WTC11 (cell line): ENCODE results near the gene LILRB3. TPM values are rescaled to one million over a fixed set of nuclear protein-coding genes. Genes with fewer than 3 reads are reported as not detected.
A peak's percentile ranks its signal among the peaks of the same experiment; 100 is the strongest.

ENCODE experiments used
- ATAC-seq: fragments of 200-7000 bp; cut with Tn5 transposase; 2 replicates; pipeline ENCODE4 v1.10.0; 2021; ENCODE audit warnings: mild to moderate bottlenecking, moderate library complexity
- CTCF ChIA-PET: fragments of 300-600 bp; sonication (Branson Sonifier 250); formaldehyde crosslinking; loops from one replicate; lab custom pipeline; 2021; ENCODE audit warnings: antibody characterized with exemption; lab: Charles Lee
- POLR2A ChIA-PET: fragments of 350-600 bp; sonication (Branson Sonifier 250); formaldehyde crosslinking; loops from one replicate; lab custom pipeline; 2021; ENCODE audit warnings: antibody characterized with exemption; lab: Charles Lee
- DNase-seq: peaks from one replicate; pipeline ENCODE4 v3.0.0; 2021; ENCODE audit warnings: low spot score
- H3K27ac Mint-ChIP-seq: 2 replicates; pipeline ENCODE4 v1.8.0; 2021; ENCODE audit warnings: mixed read lengths
- H3K27me3 Mint-ChIP-seq: 2 replicates; pipeline ENCODE4 v1.8.0; 2021; ENCODE audit warnings: low read depth, mild to moderate bottlenecking, moderate library complexity, mixed read lengths
- H3K36me3 Mint-ChIP-seq: 2 replicates; pipeline ENCODE4 v1.8.0; 2021; ENCODE audit warnings: mixed read lengths
- H3K4me1 Mint-ChIP-seq: 2 replicates; pipeline ENCODE4 v1.8.0; 2022; ENCODE audit warnings: mixed read lengths
- H3K4me3 Mint-ChIP-seq: 2 replicates; pipeline ENCODE4 v1.8.0; 2021; ENCODE audit warnings: mild to moderate bottlenecking, moderate library complexity, mixed read lengths
- H3K9me3 Mint-ChIP-seq: 2 replicates; pipeline ENCODE4 v1.8.0; 2021; ENCODE audit warnings: mixed read lengths
- ELF4 ChIP-seq: sonication (generic); formaldehyde crosslinking; IDR thresholded peaks from 2 replicates; pipeline ENCODE4 v1.8.1; 2022; ENCODE audit warnings: low read depth, mild to moderate bottlenecking, moderate library complexity, missing genetic modification reagents
- FOXJ3 ChIP-seq: sonication (generic); formaldehyde crosslinking; IDR thresholded peaks from 2 replicates; pipeline ENCODE4 v1.9.0; 2021; ENCODE audit warnings: missing genetic modification reagents, mild to moderate bottlenecking, borderline replicate concordance
- GABPB1 ChIP-seq: sonication (generic); formaldehyde crosslinking; IDR thresholded peaks from 2 replicates; pipeline ENCODE4 v1.8.1; 2023; ENCODE audit warnings: mild to moderate bottlenecking, missing genetic modification reagents
- RORB ChIP-seq: fragments of 250-450 bp; sonication (Bioruptor Pico); IDR thresholded peaks from 2 replicates; pipeline ENCODE4 v1.9.0; 2021; ENCODE audit warnings: mild to moderate bottlenecking
- SMAD3 ChIP-seq: sonication (generic); formaldehyde crosslinking; IDR thresholded peaks from 2 replicates; pipeline ENCODE4 v1.8.0; 2022; ENCODE audit warnings: missing genetic modification reagents, mild to moderate bottlenecking, borderline replicate concordance
- TEAD1 ChIP-seq: sonication (generic); formaldehyde crosslinking; IDR thresholded peaks from 2 replicates; pipeline ENCODE4 v1.8.0; 2022; ENCODE audit warnings: mild to moderate bottlenecking, missing genetic modification reagents
- TP53 ChIP-seq: sonication (generic); formaldehyde crosslinking; IDR thresholded peaks from 2 replicates; pipeline ENCODE4 v1.8.1; 2023; ENCODE audit warnings: mild to moderate bottlenecking, missing genetic modification reagents
- ZNF138 ChIP-seq: sonication (generic); formaldehyde crosslinking; conservative IDR thresholded peaks from 2 replicates; pipeline ENCODE4 v1.8.1; 2022; ENCODE audit warnings: mild to moderate bottlenecking, moderate library complexity, missing genetic modification reagents
- ZNF219 ChIP-seq: sonication (generic); formaldehyde crosslinking; IDR thresholded peaks from 2 replicates; pipeline ENCODE4 v1.8.0; 2023; ENCODE audit warnings: missing genetic modification reagents, mild to moderate bottlenecking, borderline replicate concordance
- ZNF232 ChIP-seq: sonication (generic); formaldehyde crosslinking; IDR thresholded peaks from 2 replicates; pipeline ENCODE4 v1.8.0; 2022; ENCODE audit warnings: mild to moderate bottlenecking, missing genetic modification reagents
- total RNA-seq: library from RNA; stranded (reverse); gene quantifications from 3 replicates; pipeline ENCODE4 v1.2.3, GENCODE V29; 2021
- TF ChIP-seq, protein P1 (sequence below): fragments of 200-600 bp; IDR thresholded peaks from 2 replicates; pipeline ENCODE4 v1.8.0; 2022; ENCODE audit warnings: antibody characterized with exemption
- TF ChIP-seq, protein P2 (sequence below): sonication (generic); formaldehyde crosslinking; IDR thresholded peaks from 2 replicates; pipeline ENCODE4 v1.8.1; 2022; ENCODE audit warnings: mild to moderate bottlenecking, moderate library complexity, missing genetic modification reagents
- TF ChIP-seq, protein P3 (sequence below): sonication (generic); formaldehyde crosslinking; IDR thresholded peaks from 2 replicates; pipeline ENCODE4 v1.8.1; 2023; ENCODE audit warnings: mild to moderate bottlenecking, missing genetic modification reagents, moderate library complexity
- TF ChIP-seq, protein P4 (sequence below): fragments of 250-450 bp; sonication (Bioruptor Pico); IDR thresholded peaks from 2 replicates; pipeline ENCODE4 v1.9.0; 2021; ENCODE audit warnings: mild to moderate bottlenecking
- TF ChIP-seq, protein P5 (sequence below): sonication (generic); formaldehyde crosslinking; IDR thresholded peaks from 2 replicates; pipeline ENCODE4 v1.8.0; 2022; ENCODE audit warnings: mild to moderate bottlenecking, missing genetic modification reagents
- TF ChIP-seq, protein P6 (sequence below): sonication (generic); formaldehyde crosslinking; IDR thresholded peaks from 2 replicates; pipeline ENCODE4 v1.8.1; 2023; ENCODE audit warnings: mild to moderate bottlenecking, missing genetic modification reagents
- TF ChIP-seq, protein P7 (sequence below): sonication (generic); formaldehyde crosslinking; IDR thresholded peaks from 2 replicates; pipeline ENCODE4 v1.8.0; 2022; ENCODE audit warnings: mild to moderate bottlenecking, missing genetic modification reagents
- TF ChIP-seq, protein P8 (sequence below): sonication (generic); formaldehyde crosslinking; IDR thresholded peaks from 2 replicates; pipeline ENCODE4 v1.8.1; 2022; ENCODE audit warnings: missing genetic modification reagents, borderline replicate concordance

Gene LILRB3
- total RNA-seq, 1 experiment from 2014 or later, result not detected

DNA sequence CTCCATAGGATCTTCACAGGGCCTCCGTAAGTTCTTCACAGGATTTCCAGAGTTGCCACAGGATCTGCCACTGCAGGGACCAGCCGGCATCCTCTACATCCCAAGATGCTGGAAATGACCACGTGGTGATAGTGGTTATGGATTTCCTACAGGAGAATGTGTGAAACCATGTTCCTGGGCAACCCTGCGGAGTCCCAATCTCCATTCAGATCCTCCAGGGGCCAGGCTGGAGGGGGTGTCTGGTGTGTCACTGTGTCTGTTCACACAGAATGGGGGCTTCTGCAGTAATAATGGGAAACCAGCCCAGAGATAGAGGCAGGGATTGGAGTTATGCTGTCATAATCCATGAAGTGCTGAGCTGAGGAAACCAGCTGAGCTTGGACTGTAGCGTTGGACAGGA is 11.1 kb upstream of the LILRB3 start (continued):
- TF ChIP-seq, protein P1, sequence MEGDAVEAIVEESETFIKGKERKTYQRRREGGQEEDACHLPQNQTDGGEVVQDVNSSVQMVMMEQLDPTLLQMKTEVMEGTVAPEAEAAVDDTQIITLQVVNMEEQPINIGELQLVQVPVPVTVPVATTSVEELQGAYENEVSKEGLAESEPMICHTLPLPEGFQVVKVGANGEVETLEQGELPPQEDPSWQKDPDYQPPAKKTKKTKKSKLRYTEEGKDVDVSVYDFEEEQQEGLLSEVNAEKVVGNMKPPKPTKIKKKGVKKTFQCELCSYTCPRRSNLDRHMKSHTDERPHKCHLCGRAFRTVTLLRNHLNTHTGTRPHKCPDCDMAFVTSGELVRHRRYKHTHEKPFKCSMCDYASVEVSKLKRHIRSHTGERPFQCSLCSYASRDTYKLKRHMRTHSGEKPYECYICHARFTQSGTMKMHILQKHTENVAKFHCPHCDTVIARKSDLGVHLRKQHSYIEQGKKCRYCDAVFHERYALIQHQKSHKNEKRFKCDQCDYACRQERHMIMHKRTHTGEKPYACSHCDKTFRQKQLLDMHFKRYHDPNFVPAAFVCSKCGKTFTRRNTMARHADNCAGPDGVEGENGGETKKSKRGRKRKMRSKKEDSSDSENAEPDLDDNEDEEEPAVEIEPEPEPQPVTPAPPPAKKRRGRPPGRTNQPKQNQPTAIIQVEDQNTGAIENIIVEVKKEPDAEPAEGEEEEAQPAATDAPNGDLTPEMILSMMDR, result no peak
- TF ChIP-seq, protein P2, sequence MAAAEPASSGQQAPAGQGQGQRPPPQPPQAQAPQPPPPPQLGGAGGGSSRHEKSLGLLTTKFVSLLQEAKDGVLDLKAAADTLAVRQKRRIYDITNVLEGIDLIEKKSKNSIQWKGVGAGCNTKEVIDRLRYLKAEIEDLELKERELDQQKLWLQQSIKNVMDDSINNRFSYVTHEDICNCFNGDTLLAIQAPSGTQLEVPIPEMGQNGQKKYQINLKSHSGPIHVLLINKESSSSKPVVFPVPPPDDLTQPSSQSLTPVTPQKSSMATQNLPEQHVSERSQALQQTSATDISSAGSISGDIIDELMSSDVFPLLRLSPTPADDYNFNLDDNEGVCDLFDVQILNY, result no peak
- TF ChIP-seq ZNF138 (CRISPR knock-in tag) (no peak), ELF4 (CRISPR knock-in tag) (no peak)
- TF ChIP-seq, protein P3, sequence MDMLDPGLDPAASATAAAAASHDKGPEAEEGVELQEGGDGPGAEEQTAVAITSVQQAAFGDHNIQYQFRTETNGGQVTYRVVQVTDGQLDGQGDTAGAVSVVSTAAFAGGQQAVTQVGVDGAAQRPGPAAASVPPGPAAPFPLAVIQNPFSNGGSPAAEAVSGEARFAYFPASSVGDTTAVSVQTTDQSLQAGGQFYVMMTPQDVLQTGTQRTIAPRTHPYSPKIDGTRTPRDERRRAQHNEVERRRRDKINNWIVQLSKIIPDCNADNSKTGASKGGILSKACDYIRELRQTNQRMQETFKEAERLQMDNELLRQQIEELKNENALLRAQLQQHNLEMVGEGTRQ (CRISPR knock-in tag), result no peak

DNA sequence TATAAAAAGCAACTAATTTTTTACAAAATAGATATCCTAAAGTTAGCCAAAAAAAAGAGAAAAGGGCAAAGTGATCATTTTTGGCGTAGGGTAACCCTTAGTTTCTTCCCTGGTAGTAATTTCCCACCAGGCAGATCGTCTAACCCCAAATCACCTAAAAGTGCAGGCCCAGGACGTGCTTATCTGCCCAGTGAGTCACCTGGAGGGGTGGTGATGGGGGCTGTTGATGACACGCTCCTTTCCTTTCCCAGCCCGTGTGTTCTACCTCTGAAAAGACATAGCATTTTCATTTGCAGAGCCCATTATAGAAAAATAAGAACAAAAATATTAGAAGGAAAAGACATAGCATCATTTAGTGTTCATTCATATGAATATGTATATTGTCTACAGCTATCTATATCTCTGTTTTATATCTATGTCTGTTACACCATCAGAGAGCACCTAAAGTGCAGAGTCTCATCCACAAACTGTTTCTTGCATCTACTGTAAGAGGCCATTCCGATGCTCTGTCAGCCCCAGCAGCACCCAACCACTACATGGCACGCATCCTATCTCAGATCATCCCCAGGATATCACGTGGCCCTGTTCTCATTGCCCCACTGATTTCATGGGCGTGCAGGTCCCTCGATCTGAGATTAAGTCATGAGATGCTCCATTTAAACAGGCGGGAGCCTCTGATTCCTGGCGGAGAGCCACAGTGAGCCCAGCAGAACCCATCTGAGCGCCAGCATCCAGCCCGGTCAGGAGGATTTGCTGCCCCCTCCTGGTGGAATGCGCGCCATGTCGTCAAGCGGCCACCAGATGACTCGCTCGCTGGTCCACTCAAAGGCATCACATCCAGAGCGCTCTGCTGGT is 8.5 kb upstream of the LILRB3 start:
- H3K27ac Mint-ChIP-seq, result no peak overlapping the region
- peaks cover 18% of the 10 kb centered on the region for H3K9me3 Mint-ChIP-seq
- ATAC-seq (peak; percentile 96), DNase-seq (peak; percentile 83)
- H3K27me3 Mint-ChIP-seq, result peaks cover 19% of the 10 kb centered on the region
- H3K36me3 Mint-ChIP-seq, result no peaks in the 10 kb centered on the region; the same call in 1 of the 2 replicates
- no peaks in the 10 kb centered on the region for H3K4me1 Mint-ChIP-seq
- ChIA-PET CTCF (interaction anchor here (1.3 kb wide), 3 partner anchors 35 to 51 kb away, joined by 3 to 4 read pairs (median 3); no protein-coding TSS in a partner anchor), POLR2A (no interaction called here)
- no peak overlapping the region for H3K4me3 Mint-ChIP-seq
- peak; percentile 28; the same call in 1 of the 2 replicates for TF ChIP-seq TEAD1 (CRISPR knock-in tag)
- TF ChIP-seq RORB (CRISPR knock-in tag), result no peak
- TF ChIP-seq, protein P4, sequence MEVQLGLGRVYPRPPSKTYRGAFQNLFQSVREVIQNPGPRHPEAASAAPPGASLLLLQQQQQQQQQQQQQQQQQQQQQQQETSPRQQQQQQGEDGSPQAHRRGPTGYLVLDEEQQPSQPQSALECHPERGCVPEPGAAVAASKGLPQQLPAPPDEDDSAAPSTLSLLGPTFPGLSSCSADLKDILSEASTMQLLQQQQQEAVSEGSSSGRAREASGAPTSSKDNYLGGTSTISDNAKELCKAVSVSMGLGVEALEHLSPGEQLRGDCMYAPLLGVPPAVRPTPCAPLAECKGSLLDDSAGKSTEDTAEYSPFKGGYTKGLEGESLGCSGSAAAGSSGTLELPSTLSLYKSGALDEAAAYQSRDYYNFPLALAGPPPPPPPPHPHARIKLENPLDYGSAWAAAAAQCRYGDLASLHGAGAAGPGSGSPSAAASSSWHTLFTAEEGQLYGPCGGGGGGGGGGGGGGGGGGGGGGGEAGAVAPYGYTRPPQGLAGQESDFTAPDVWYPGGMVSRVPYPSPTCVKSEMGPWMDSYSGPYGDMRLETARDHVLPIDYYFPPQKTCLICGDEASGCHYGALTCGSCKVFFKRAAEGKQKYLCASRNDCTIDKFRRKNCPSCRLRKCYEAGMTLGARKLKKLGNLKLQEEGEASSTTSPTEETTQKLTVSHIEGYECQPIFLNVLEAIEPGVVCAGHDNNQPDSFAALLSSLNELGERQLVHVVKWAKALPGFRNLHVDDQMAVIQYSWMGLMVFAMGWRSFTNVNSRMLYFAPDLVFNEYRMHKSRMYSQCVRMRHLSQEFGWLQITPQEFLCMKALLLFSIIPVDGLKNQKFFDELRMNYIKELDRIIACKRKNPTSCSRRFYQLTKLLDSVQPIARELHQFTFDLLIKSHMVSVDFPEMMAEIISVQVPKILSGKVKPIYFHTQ (CRISPR knock-in tag), result no peak
- TF ChIP-seq, protein P5, sequence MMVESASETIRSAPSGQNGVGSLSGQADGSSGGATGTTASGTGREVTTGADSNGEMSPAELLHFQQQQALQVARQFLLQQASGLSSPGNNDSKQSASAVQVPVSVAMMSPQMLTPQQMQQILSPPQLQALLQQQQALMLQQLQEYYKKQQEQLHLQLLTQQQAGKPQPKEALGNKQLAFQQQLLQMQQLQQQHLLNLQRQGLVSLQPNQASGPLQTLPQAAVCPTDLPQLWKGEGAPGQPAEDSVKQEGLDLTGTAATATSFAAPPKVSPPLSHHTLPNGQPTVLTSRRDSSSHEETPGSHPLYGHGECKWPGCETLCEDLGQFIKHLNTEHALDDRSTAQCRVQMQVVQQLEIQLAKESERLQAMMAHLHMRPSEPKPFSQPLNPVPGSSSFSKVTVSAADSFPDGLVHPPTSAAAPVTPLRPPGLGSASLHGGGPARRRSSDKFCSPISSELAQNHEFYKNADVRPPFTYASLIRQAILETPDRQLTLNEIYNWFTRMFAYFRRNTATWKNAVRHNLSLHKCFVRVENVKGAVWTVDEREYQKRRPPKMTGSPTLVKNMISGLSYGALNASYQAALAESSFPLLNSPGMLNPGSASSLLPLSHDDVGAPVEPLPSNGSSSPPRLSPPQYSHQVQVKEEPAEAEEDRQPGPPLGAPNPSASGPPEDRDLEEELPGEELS (CRISPR knock-in tag), result no peak
- no peak for TF ChIP-seq ZNF138 (CRISPR knock-in tag)
- TF ChIP-seq SMAD3 (CRISPR knock-in tag), result no peak
- TF ChIP-seq, protein P1, result peak; percentile 58
- no peak for TF ChIP-seq TP53 (CRISPR knock-in tag)
- TF ChIP-seq, protein P6, sequence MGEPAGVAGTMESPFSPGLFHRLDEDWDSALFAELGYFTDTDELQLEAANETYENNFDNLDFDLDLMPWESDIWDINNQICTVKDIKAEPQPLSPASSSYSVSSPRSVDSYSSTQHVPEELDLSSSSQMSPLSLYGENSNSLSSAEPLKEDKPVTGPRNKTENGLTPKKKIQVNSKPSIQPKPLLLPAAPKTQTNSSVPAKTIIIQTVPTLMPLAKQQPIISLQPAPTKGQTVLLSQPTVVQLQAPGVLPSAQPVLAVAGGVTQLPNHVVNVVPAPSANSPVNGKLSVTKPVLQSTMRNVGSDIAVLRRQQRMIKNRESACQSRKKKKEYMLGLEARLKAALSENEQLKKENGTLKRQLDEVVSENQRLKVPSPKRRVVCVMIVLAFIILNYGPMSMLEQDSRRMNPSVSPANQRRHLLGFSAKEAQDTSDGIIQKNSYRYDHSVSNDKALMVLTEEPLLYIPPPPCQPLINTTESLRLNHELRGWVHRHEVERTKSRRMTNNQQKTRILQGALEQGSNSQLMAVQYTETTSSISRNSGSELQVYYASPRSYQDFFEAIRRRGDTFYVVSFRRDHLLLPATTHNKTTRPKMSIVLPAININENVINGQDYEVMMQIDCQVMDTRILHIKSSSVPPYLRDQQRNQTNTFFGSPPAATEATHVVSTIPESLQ (CRISPR knock-in tag), result no peak
- TF ChIP-seq, protein P7, sequence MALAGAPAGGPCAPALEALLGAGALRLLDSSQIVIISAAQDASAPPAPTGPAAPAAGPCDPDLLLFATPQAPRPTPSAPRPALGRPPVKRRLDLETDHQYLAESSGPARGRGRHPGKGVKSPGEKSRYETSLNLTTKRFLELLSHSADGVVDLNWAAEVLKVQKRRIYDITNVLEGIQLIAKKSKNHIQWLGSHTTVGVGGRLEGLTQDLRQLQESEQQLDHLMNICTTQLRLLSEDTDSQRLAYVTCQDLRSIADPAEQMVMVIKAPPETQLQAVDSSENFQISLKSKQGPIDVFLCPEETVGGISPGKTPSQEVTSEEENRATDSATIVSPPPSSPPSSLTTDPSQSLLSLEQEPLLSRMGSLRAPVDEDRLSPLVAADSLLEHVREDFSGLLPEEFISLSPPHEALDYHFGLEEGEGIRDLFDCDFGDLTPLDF (CRISPR knock-in tag), result no peak
- TF ChIP-seq ZNF219, result no peak
- TF ChIP-seq, protein P8, sequence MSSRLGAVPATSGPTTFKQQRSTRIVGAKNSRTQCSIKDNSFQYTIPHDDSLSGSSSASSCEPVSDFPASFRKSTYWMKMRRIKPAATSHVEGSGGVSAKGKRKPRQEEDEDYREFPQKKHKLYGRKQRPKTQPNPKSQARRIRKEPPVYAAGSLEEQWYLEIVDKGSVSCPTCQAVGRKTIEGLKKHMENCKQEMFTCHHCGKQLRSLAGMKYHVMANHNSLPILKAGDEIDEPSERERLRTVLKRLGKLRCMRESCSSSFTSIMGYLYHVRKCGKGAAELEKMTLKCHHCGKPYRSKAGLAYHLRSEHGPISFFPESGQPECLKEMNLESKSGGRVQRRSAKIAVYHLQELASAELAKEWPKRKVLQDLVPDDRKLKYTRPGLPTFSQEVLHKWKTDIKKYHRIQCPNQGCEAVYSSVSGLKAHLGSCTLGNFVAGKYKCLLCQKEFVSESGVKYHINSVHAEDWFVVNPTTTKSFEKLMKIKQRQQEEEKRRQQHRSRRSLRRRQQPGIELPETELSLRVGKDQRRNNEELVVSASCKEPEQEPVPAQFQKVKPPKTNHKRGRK (CRISPR knock-in tag), result no peak
- no peak for TF ChIP-seq ZNF232 (CRISPR knock-in tag)
- TF ChIP-seq FOXJ3 (CRISPR knock-in tag), result no peak
- TF ChIP-seq GABPB1, result peak; percentile 46; the same call in 1 of the 2 replicates
